ENCODE measurements around the gene SH2D5.
A peak's percentile ranks its signal among the peaks of the same experiment; 100 is the strongest.

The SH2D5 gene

GRCh38 chr1:20702416-20702815 is 30.1 kb downstream of the SH2D5 start:
- in situ Hi-C loops (cut with HindIII; ENCODE audit: low sequenced_read_pairs): no loop called here
- peak; percentile 18 for DNase-seq (ENCODE audit: low read depth, low spot score)
- peak; percentile 66 for TF ChIP-seq CTCF (IDR thresholded peaks at IDR 0.05; ENCODE audit: low read depth, low read length)
- H3K4me3 ChIP-seq (ENCODE audit: low read depth, low read length): no peak overlapping the region

GRCh38 chr1:20701847-20702246 is 30.7 kb downstream of the SH2D5 start:
- no peak overlapping the region for H3K4me3 ChIP-seq (ENCODE audit: low read depth, low read length)
- in situ Hi-C loops (cut with HindIII; ENCODE audit: low sequenced_read_pairs): no loop called here
- no peak for DNase-seq (ENCODE audit: low read depth, low spot score)
- no peak for TF ChIP-seq CTCF (IDR thresholded peaks at IDR 0.05; ENCODE audit: low read depth, low read length)

GRCh38 chr1:20701446-20701845 is 31.1 kb downstream of the SH2D5 start:
- no peak for TF ChIP-seq CTCF (IDR thresholded peaks at IDR 0.05; ENCODE audit: low read depth, low read length)
- in situ Hi-C loops (cut with HindIII; ENCODE audit: low sequenced_read_pairs): no loop called here
- H3K4me3 ChIP-seq (ENCODE audit: low read depth, low read length): no peak overlapping the region
- no peak for DNase-seq (ENCODE audit: low read depth, low spot score)

- no peak overlapping the region for H3K4me3 ChIP-seq (ENCODE audit: low read depth, low read length)
- DNase-seq (ENCODE audit: low read depth, low spot score): no peak
- in situ Hi-C loops (cut with HindIII; ENCODE audit: low sequenced_read_pairs): no loop called here
- TF ChIP-seq CTCF (IDR thresholded peaks at IDR 0.05; ENCODE audit: low read depth, low read length): no peak
These were observed 31.8 kb downstream of the SH2D5 start for GRCh38 chr1:20700636-20701215.

GRCh38 chr1:20699558-20699957 is 32.9 kb downstream of the SH2D5 start:
- in situ Hi-C loops (cut with HindIII; ENCODE audit: low sequenced_read_pairs): no loop called here
- H3K4me3 ChIP-seq (ENCODE audit: low read depth, low read length): no peak overlapping the region
- no peak for TF ChIP-seq CTCF (IDR thresholded peaks at IDR 0.05; ENCODE audit: low read depth, low read length)
- no peak for DNase-seq (ENCODE audit: low read depth, low spot score)

GRCh38 chr1:20698195-20698910 is 34.1 kb downstream of the SH2D5 start:
- H3K4me3 ChIP-seq (ENCODE audit: low read depth, low read length): no peak overlapping the region
- peak; percentile 66 for DNase-seq (ENCODE audit: low read depth, low spot score)
- no peak for TF ChIP-seq CTCF (IDR thresholded peaks at IDR 0.05; ENCODE audit: low read depth, low read length)
- in situ Hi-C loops (cut with HindIII; ENCODE audit: low sequenced_read_pairs): no loop called here

All from astrocyte of the spinal cord (primary cell).